Stomach (tissue), 9 donors: ENCODE measurements around the gene NPAS3. TPM values are rescaled to one million over a fixed set of nuclear protein-coding genes. Genes with fewer than 3 reads are reported as not detected.

Source experiments
- DNase-seq, 2 donors: peaks; one replicate each; pipeline versions ENCODE4 v3.0.0 to v3.0.0-alpha.2; 2013 to 2019
- H3K27ac ChIP-seq, 5 donors: fragments of 200-600 bp in 4 of 5; sonication (generic) in 4 of 5; one replicate each; pipeline ENCODE4 v1.5.1; 2013 to 2019; ENCODE audit warnings: mild to moderate bottlenecking in 1 of 5, moderate library complexity in 1 of 5
- H3K27me3 ChIP-seq, 3 donors: fragments of 200-600 bp; sonication (generic); one replicate each; pipeline ENCODE4 v1.5.1; 2017 to 2019; ENCODE audit warnings: mixed run types in 1 of 3
- H3K36me3 ChIP-seq, 4 donors: fragments of 200-600 bp; sonication (generic); 1 replicate in 3 of 4; 2 replicates in 1 of 4; pipeline ENCODE4 v1.5.1; 2016 to 2019
- H3K4me1 ChIP-seq, 4 donors: fragments of 200-600 bp; sonication (generic); one replicate each; pipeline ENCODE4 v1.5.1; 2016 to 2019
- H3K4me3 ChIP-seq, 4 donors: fragments of 200-600 bp; sonication (generic) in 3 of 4; one replicate each; pipeline ENCODE4 v1.5.1; 2016 to 2019; ENCODE audit warnings: mild to moderate bottlenecking in 1 of 4
- H3K9me3 ChIP-seq, 4 donors: fragments of 200-600 bp; sonication (generic); one replicate each; pipeline ENCODE4 v1.5.1; 2016 to 2019
- CTCF ChIP-seq, 7 experiments: fragments of 450-650 bp in 4 of 7; fragments of 200-600 bp in 3 of 7; sonication (generic) in 3 of 7; IDR thresholded peaks; one replicate each; pipeline ENCODE4 v1.5.1; 2016 to 2019; ENCODE audit warnings: antibody characterized with exemption in 7 of 7, control low read depth in 2 of 7, mild to moderate bottlenecking in 1 of 7
- EP300 ChIP-seq: sonication (generic); formaldehyde crosslinking; IDR thresholded peaks from one replicate; pipeline ENCODE4 v1.6.1; 2017; ENCODE audit warnings: antibody characterized with exemption
- POLR2A ChIP-seq, 4 donors: fragments of 450-650 bp; IDR thresholded peaks; one replicate each; pipeline ENCODE4 v1.6.1; 2016; ENCODE audit warnings: antibody characterized with exemption in 4 of 4, control low read depth in 2 of 4, mild to moderate bottlenecking in 1 of 4, moderate library complexity in 1 of 4
- POLR2AphosphoS5 ChIP-seq, 3 donors: sonication (generic); formaldehyde crosslinking; IDR thresholded peaks; one replicate each; pipeline ENCODE4 v1.6.1; 2016; ENCODE audit warnings: antibody characterized with exemption in 3 of 3
- WGBS, 5 donors: extraction: QIAGEN DNeasy Blood & Tissue Kit in 3 of 5; methylation state at CpG; one replicate each; pipeline versions ENCODE4 v1.1.5 to v1.1.7; 2013 to 2018; 5-methylcytosine and 5-hydroxymethylcytosine counted together
- intact Hi-C: fragments of 100-400 bp; cut with DNase I; formaldehyde crosslinking; loops from one replicate; pipeline ENCODE4 v1.15.1; 2023; ENCODE audit warnings: low total_unique reads
- polyA plus RNA-seq, 3 donors: library from polyadenylated mRNA; stranded (reverse); fragments of 200-250 nt; gene quantifications; one replicate each; pipeline ENCODE4 v1.2.3, GENCODE V29; 2013
- total RNA-seq, 5 donors: library from RNA; depleted of rRNA; stranded (reverse); fragments of >200 nt; gene quantifications; one replicate each; pipeline versions ENCODE4 v1.1.0 to v1.2.3, GENCODE V29; 2014 to 2016
- donor health status: healthy with polysubstance abuse.
- donor health status: Bipolar disorder and iron deficiency.
- donor health status: healthy.

The NPAS3 gene
- total and polyA plus RNA-seq, 8 donors: under 0.01 to 7.9 (median 0.76) TPM; not detected in 1

DNA sequence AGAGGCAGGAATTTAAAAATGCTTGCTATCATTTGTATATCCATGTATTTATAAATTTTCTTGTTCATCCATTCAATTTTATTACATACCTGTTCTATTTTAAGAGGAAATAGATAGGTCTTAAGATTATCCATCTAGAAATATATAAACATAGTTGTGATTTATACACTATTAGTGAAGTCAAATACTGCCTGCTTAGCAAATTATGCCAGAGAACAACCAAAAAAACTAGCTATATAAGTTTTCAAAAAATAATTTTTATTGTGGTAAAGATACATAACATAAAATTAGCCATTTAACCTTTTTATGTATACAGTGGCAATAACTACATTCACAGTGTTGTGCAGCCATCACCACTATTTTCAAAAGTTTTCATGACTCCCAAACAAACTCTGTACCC is 237.3 kb downstream of the NPAS3 start:
- TF ChIP-seq CTCF (IDR thresholded peaks at IDR 0.05) (no peak), POLR2AphosphoS5 (IDR thresholded peaks at IDR 0.05) (no peak), POLR2A (IDR thresholded peaks at IDR 0.05) (no peak)
- Histone ChIP-seq H3K9me3 (no peaks in the 10 kb centered on the region), H3K36me3 (no peaks in the 10 kb centered on the region), H3K4me3 (no peak overlapping the region), H3K4me1 (no peaks in the 10 kb centered on the region), H3K27me3 (no peaks in the 10 kb centered on the region), H3K27ac (no peak overlapping the region)
- DNase-seq: no peak
- intact Hi-C loops: no loop called here

DNA sequence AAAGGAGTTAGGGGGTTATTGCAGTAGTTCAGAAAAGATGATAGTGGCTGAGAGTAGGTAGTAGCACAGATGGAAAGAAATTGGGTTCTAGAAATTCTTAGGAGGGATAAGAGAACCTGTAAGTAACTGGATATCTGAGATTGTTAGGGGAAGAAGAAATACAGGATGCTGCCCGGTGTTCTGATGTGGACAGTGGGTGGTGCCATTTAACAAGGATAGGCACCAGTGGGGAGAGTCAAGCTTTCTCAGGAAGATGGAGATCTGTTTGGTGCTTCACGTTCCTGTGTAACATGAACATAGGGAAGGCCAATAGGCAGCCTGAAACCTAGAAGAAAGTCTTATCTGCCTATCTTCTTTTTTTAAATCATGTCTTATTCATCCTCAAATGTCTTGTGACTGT is 245.9 kb downstream of the NPAS3 start:
- DNase-seq: peak in 1 of 2 donors; percentile 23
- H3K9me3 ChIP-seq: no peaks in the 10 kb centered on the region
- no peak overlapping the region for H3K4me3 ChIP-seq
- 24 to 54% (median 47%) methylated on average over 2 of the region's 2 CpGs for WGBS, 5 donors
- intact Hi-C loops: no loop called here
- TF ChIP-seq CTCF (IDR thresholded peaks at IDR 0.05) (no peak), POLR2A (IDR thresholded peaks at IDR 0.05) (no peak), POLR2AphosphoS5 (IDR thresholded peaks at IDR 0.05) (no peak), EP300 (no peak)
- no peaks in the 10 kb centered on the region for H3K36me3 ChIP-seq
- H3K27me3 ChIP-seq: no peaks in the 10 kb centered on the region
- H3K27ac ChIP-seq: no peak overlapping the region
- H3K4me1 ChIP-seq: no peaks in the 10 kb centered on the region

DNA sequence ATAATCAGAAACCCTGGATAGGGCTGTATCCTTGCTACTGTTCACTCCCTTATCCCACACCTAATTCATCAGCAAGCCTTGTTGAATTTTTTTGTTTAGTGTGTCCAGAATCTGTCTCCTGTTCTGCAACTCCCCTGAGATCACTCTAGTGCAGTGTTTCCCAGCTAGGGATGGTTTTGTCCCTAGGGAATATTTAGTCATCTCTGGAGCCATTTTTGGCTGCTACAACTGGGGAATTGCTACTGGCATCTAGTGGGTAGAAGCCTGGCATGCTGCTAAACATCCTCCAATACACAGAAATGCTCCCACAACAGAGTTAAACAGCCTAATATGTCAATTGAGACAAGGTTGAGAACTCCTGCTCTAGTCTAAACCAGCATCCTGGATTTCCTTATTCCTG is 248.0 kb downstream of the NPAS3 start:
- TF ChIP-seq CTCF (IDR thresholded peaks at IDR 0.05) (no peak), POLR2AphosphoS5 (IDR thresholded peaks at IDR 0.05) (no peak), EP300 (no peak), POLR2A (IDR thresholded peaks at IDR 0.05) (no peak)
- Histone ChIP-seq H3K4me3 (no peak overlapping the region), H3K9me3 (no peaks in the 10 kb centered on the region), H3K27me3 (no peaks in the 10 kb centered on the region), H3K36me3 (no peaks in the 10 kb centered on the region), H3K4me1 (no peaks in the 10 kb centered on the region), H3K27ac (no peak overlapping the region)
- intact Hi-C loops: no loop called here
- no peak for DNase-seq

GRCh38 chr14:33188880-33189279 is 250.2 kb downstream of the NPAS3 start:
- no peaks in the 10 kb centered on the region for H3K9me3 ChIP-seq
- intact Hi-C loops: no loop called here
- H3K4me3 ChIP-seq: no peak overlapping the region
- no peak for TF ChIP-seq CTCF (IDR thresholded peaks at IDR 0.05)
- no peaks in the 10 kb centered on the region for H3K27me3 ChIP-seq
- DNase-seq: no peak
- H3K4me1 ChIP-seq: no peaks in the 10 kb centered on the region
- H3K27ac ChIP-seq: no peak overlapping the region
- no peaks in the 10 kb centered on the region for H3K36me3 ChIP-seq
- WGBS, 5 donors: 39 to 79% (median 50%) methylated on average over 2 of the region's 2 CpGs

DNA sequence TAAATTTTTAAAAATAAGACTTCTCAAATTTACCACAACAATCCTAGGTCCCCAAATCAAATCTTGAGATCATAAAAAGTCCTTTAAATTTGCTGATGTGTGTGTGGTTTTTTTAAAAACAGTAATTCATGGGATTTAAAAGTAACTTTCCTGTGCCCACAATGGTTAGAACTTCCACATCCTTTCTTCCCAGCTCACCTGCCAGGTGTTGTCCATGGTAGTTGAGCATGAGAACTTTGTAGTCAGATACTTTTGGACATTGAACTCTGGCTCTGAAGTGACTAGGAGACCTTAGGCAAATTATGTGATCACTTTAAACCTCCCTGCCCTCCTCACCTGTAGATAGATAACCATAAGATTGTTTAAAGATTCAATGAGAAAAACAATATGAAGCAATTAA is 253.2 kb downstream of the NPAS3 start:
- Histone ChIP-seq H3K9me3 (no peaks in the 10 kb centered on the region), H3K4me1 (no peaks in the 10 kb centered on the region), H3K27me3 (no peaks in the 10 kb centered on the region), H3K4me3 (no peak overlapping the region), H3K27ac (no peak overlapping the region), H3K36me3 (no peaks in the 10 kb centered on the region)
- TF ChIP-seq POLR2AphosphoS5 (IDR thresholded peaks at IDR 0.05) (no peak), POLR2A (IDR thresholded peaks at IDR 0.05) (no peak), CTCF (IDR thresholded peaks at IDR 0.05) (no peak), EP300 (no peak)
- DNase-seq: no peak
- intact Hi-C loops: no loop called here
